Neural cell (in vitro differentiated cells): ENCODE results near the gene OTOF. TPM values are rescaled to one million over a fixed set of nuclear protein-coding genes. Genes with fewer than 3 reads are reported as not detected.

ENCODE experiments used
- H2AFZ ChIP-seq: fragments of 200-600, 300-800 bp; sonication (generic), shearing (Covaris generic); 2 replicates; pipeline ENCODE4 v1.6.0; 2014; ENCODE audit warnings: low read depth, mild to moderate bottlenecking, antibody characterized with exemption, low read length, moderate library complexity
- H3F3A ChIP-seq: fragments of 200-600 bp; shearing (Covaris generic); 2 replicates; pipeline ENCODE4 v1.6.1; 2016; ENCODE audit warnings: mild to moderate bottlenecking, moderate library complexity, mixed read lengths, antibody characterized with exemption, low read length; ENCODE audit not compliant: insufficient read depth, poor library complexity, severe bottlenecking
- H3K27ac ChIP-seq: fragments of 200-600, 300-800 bp; sonication (generic), shearing (Covaris generic); 2 replicates; pipeline ENCODE4 v1.5.1; 2014; ENCODE audit warnings: mild to moderate bottlenecking, low read length, moderate library complexity
- H3K27me3 ChIP-seq: fragments of 300-800, 200-600 bp; sonication (generic), shearing (Covaris generic); 2 replicates; pipeline ENCODE4 v1.6.0; 2014; ENCODE audit warnings: mild to moderate bottlenecking, low read depth, low read length, moderate library complexity; ENCODE audit not compliant: insufficient read depth
- H3K36me3 ChIP-seq: fragments of 300-800, 200-600 bp; sonication (generic), shearing (Covaris generic); 2 replicates; pipeline ENCODE4 v1.5.1; 2014; ENCODE audit warnings: mild to moderate bottlenecking, antibody characterized with exemption, low read length, moderate library complexity; ENCODE audit not compliant: insufficient read depth
- H3K4me2 ChIP-seq: fragments of 300-800, 200-600 bp; sonication (generic), shearing (Covaris generic); 2 replicates; pipeline ENCODE4 v1.6.0; 2014; ENCODE audit warnings: mild to moderate bottlenecking, low read length
- H3K4me3 ChIP-seq: fragments of 300-800, 200-600 bp; sonication (generic), shearing (Covaris generic); 2 replicates; pipeline ENCODE4 v1.5.1; 2014; ENCODE audit warnings: mild to moderate bottlenecking, low read length, moderate library complexity
- H3K79me2 ChIP-seq: fragments of 200-600 bp; shearing (Covaris generic); replicated peaks from 2 replicates; pipeline ENCODE4 v1.6.0; 2014; ENCODE audit warnings: mild to moderate bottlenecking, low read length, moderate library complexity; ENCODE audit not compliant: insufficient read depth
- H3K9ac ChIP-seq: fragments of 300-800, 200-600 bp; sonication (generic), shearing (Covaris generic); 2 replicates; pipeline ENCODE4 v1.6.1; 2016; ENCODE audit warnings: mild to moderate bottlenecking, low read length, mixed read lengths
- H3K9me2 ChIP-seq: fragments of 200-600 bp; shearing (Covaris generic); 2 replicates; pipeline ENCODE4 v1.6.1; 2016; ENCODE audit warnings: mild to moderate bottlenecking, low read length, mixed read lengths; ENCODE audit not compliant: insufficient read depth
- H3K9me3 ChIP-seq: fragments of 200-600, 300-800 bp; sonication (generic), shearing (Covaris generic); 2 replicates; pipeline ENCODE4 v1.6.1; 2016; ENCODE audit warnings: mild to moderate bottlenecking, mixed run types, low read length, moderate library complexity, mixed read lengths
- H4K20me1 ChIP-seq: fragments of 200-600 bp; shearing (Covaris generic); 2 replicates; pipeline ENCODE4 v1.6.1; 2016; ENCODE audit warnings: mild to moderate bottlenecking, mixed run types; ENCODE audit not compliant: insufficient read depth
- CTCF ChIP-seq: fragments of 450-650 bp; IDR thresholded peaks from 2 replicates; pipeline ENCODE4 v1.5.1; 2014; ENCODE audit warnings: antibody characterized with exemption, mild to moderate bottlenecking, moderate library complexity; ENCODE audit not compliant: poor library complexity, severe bottlenecking
- EP300 ChIP-seq: fragments of 450-650 bp; conservative IDR thresholded peaks from 2 replicates; pipeline ENCODE4 v1.6.1; 2014; ENCODE audit warnings: antibody characterized with exemption, mild to moderate bottlenecking, moderate library complexity; ENCODE audit not compliant: poor library complexity, severe bottlenecking
- EZH2 ChIP-seq: fragments of 200-600, 300-800 bp; shearing (Covaris generic), sonication (generic); IDR thresholded peaks from 2 replicates; pipeline ENCODE4 v1.6.1; 2014; ENCODE audit warnings: antibody characterized with exemption, low read length, borderline replicate concordance, mild to moderate bottlenecking; ENCODE audit not compliant: insufficient read depth, poor library complexity, severe bottlenecking
- MXI1 ChIP-seq: fragments of 450-650 bp; conservative IDR thresholded peaks from 2 replicates; pipeline ENCODE4 v1.6.1; 2014; ENCODE audit warnings: antibody characterized with exemption, mild to moderate bottlenecking; ENCODE audit not compliant: poor library complexity, severe bottlenecking
- POLR2AphosphoS5 ChIP-seq: IDR thresholded peaks from 2 replicates; pipeline ENCODE4 v1.6.1; 2012
- RAD21 ChIP-seq: fragments of 450-650 bp; conservative IDR thresholded peaks from 2 replicates; pipeline ENCODE4 v1.6.1; 2014; ENCODE audit warnings: antibody characterized with exemption, mild to moderate bottlenecking, moderate library complexity
- SMC3 ChIP-seq: fragments of 450-650 bp; conservative IDR thresholded peaks from 2 replicates; pipeline ENCODE4 v1.6.1; 2014; ENCODE audit warnings: antibody characterized with exemption, mild to moderate bottlenecking, moderate library complexity; ENCODE audit not compliant: poor library complexity
- TAF1 ChIP-seq: IDR thresholded peaks from 2 replicates; pipeline ENCODE4 v1.6.1; 2012; ENCODE audit warnings: low read depth
- polyA plus RNA-seq: library from polyadenylated mRNA; depleted of rRNA; stranded (reverse); fragments of >200 nt; gene quantifications from 2 replicates; pipeline ENCODE4 v1.2.3, GENCODE V29; 2014
- TF ChIP-seq, protein P1 (sequence below): IDR thresholded peaks from 2 replicates; pipeline ENCODE4 v1.6.1; 2012; ENCODE audit warnings: borderline replicate concordance

Gene OTOF
- polyA plus RNA-seq, 1 donor from 2014 or later = not detected

DNA sequence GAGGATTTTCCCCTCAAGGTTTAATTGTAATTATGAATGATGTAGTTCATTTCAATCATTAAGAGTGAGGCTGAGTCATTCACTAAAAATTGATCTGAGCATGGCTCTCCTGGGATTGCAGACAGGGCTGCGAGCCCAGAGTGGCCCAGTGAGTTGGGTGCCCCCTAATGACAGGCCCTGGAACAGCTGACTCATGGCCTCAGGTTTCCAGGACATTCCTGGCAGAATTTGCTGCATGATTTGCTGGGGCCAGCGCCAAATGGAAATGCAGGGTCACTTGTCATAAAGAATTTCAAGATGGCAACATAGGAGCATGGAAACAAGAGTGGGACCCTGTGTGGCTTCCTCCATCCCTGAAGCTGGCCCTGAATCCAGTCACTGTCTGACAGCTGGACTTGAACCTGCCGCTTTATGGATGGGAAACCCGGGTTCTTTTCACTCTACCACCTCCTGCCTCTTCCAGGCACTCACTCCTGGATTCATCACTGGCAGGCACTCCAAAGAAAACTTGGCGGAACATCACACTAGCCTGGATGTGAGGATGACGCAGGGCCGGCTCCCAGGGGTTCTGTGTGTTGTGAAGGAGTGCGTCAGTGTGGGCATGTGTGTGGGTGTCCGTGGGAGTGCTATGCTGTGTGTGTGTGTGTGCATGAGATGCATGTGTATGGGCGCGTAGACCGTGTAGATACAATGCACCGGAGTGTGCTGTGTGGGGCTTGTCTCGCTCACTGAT lies 15.2 kb downstream of the OTOF start:
- no peak overlapping the region for H3K4me3 ChIP-seq
- no peaks in the 10 kb centered on the region for H3K9me2 ChIP-seq
- H3K36me3 ChIP-seq = no peaks in the 10 kb centered on the region
- H3K27me3 ChIP-seq = no peaks in the 10 kb centered on the region
- H3K79me2 ChIP-seq = no peaks in the 10 kb centered on the region
- H3K4me2 ChIP-seq = no peak overlapping the region
- no peak overlapping the region for H2AFZ ChIP-seq
- H4K20me1 ChIP-seq = no peaks in the 10 kb centered on the region
- no peaks in the 10 kb centered on the region for H3K9me3 ChIP-seq
- TF ChIP-seq EZH2 (no peak), EP300 (no peak), SMC3 (no peak), MXI1 (no peak)
- TF ChIP-seq, protein P1, sequence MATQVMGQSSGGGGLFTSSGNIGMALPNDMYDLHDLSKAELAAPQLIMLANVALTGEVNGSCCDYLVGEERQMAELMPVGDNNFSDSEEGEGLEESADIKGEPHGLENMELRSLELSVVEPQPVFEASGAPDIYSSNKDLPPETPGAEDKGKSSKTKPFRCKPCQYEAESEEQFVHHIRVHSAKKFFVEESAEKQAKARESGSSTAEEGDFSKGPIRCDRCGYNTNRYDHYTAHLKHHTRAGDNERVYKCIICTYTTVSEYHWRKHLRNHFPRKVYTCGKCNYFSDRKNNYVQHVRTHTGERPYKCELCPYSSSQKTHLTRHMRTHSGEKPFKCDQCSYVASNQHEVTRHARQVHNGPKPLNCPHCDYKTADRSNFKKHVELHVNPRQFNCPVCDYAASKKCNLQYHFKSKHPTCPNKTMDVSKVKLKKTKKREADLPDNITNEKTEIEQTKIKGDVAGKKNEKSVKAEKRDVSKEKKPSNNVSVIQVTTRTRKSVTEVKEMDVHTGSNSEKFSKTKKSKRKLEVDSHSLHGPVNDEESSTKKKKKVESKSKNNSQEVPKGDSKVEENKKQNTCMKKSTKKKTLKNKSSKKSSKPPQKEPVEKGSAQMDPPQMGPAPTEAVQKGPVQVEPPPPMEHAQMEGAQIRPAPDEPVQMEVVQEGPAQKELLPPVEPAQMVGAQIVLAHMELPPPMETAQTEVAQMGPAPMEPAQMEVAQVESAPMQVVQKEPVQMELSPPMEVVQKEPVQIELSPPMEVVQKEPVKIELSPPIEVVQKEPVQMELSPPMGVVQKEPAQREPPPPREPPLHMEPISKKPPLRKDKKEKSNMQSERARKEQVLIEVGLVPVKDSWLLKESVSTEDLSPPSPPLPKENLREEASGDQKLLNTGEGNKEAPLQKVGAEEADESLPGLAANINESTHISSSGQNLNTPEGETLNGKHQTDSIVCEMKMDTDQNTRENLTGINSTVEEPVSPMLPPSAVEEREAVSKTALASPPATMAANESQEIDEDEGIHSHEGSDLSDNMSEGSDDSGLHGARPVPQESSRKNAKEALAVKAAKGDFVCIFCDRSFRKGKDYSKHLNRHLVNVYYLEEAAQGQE = no peak
- no peaks in the 10 kb centered on the region for H3F3A ChIP-seq
- H3K27ac ChIP-seq = no peak overlapping the region
- no peak overlapping the region for H3K9ac ChIP-seq

DNA sequence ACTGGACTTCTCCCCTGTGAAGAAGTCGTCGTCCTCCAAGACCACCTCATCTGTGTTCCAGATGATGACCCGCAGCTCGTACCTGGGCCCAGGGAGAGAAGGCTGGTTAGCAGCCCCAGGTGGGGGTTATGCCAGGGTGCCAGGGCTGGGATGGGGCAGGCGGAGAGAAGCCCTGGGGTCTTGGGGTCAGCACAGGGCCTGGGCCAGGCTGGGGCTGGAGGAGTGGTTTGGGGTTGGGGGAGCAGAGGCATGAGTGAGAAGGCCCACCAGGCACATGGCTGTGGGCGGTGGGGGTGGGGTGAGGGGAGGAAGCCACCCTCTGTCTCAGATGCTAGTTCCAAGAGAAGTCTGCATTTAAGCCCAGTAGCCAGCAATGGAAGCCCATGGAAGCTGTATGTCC lies 15.8 kb downstream of the OTOF start:
- H3K79me2 ChIP-seq = no peaks in the 10 kb centered on the region
- no peak overlapping the region for H2AFZ ChIP-seq
- no peak overlapping the region for H3K4me3 ChIP-seq
- H3F3A ChIP-seq = no peaks in the 10 kb centered on the region
- no peaks in the 10 kb centered on the region for H4K20me1 ChIP-seq
- no peaks in the 10 kb centered on the region for H3K9me2 ChIP-seq
- H3K27ac ChIP-seq = no peak overlapping the region
- H3K4me2 ChIP-seq = no peak overlapping the region
- H3K36me3 ChIP-seq = no peaks in the 10 kb centered on the region
- TF ChIP-seq, protein P1 = no peak
- TF ChIP-seq SMC3 (no peak), TAF1 (no peak), EZH2 (no peak), POLR2AphosphoS5 (no peak), CTCF (no peak), MXI1 (no peak), RAD21 (no peak), EP300 (no peak)
- H3K27me3 ChIP-seq = no peaks in the 10 kb centered on the region
- H3K9me3 ChIP-seq = no peaks in the 10 kb centered on the region
- H3K9ac ChIP-seq = no peak overlapping the region
